ENCODE results near the gene KRTAP4-3.

- TF ChIP-seq JUN (IDR thresholded peaks at IDR 0.05; ENCODE audit: low read depth, low read length) (no peak), TEAD4 (IDR thresholded peaks at IDR 0.05; ENCODE audit: low read depth, low read length) (no peak), SAP30 (IDR thresholded peaks at IDR 0.05; ENCODE audit: insufficient read depth, insufficient replicate concordance, low read length) (no peak)
These were observed 46.3 kb downstream of the KRTAP4-3 start for GRCh38 chr17:41121742-41122141.

Data from H1 (cell line).